Activated naive CD8-positive, alpha-beta T cell treated with anti-CD3 and anti-CD28 coated beads for 36 hours (primary cell): ENCODE results near the gene CATSPERE. TPM values are rescaled to one million over a fixed set of nuclear protein-coding genes. Genes with fewer than 3 reads are reported as not detected.
"Not testable (repeated sequence)": the region's sequence is repeated elsewhere in the genome, so short reads cannot be mapped to it uniquely, and the experiment has no call there.

Experiments
- DNase-seq: peaks from one replicate; pipeline ENCODE4 v3.0.0; 2021
- H3K27ac Mint-ChIP-seq: one replicate; pipeline ENCODE4 v1.8.0; 2022; ENCODE audit warnings: mild to moderate bottlenecking, moderate library complexity, mixed read lengths
- H3K27me3 Mint-ChIP-seq: one replicate; pipeline ENCODE4 v1.8.0; 2022; ENCODE audit warnings: mild to moderate bottlenecking, mixed read lengths
- H3K36me3 Mint-ChIP-seq: one replicate; pipeline ENCODE4 v1.8.0; 2021; ENCODE audit warnings: mild to moderate bottlenecking, mixed read lengths
- H3K4me1 Mint-ChIP-seq: one replicate; pipeline ENCODE4 v1.8.0; 2021; ENCODE audit warnings: mixed read lengths
- H3K4me3 Mint-ChIP-seq: one replicate; pipeline ENCODE4 v1.8.0; 2022; ENCODE audit warnings: mild to moderate bottlenecking, moderate library complexity, mixed read lengths
- H3K9me3 Mint-ChIP-seq: one replicate; pipeline ENCODE4 v1.8.0; 2022; ENCODE audit warnings: mixed read lengths
- total RNA-seq, 2 experiments: library from RNA; stranded (reverse); gene quantifications; one replicate each; pipeline ENCODE4 v1.2.3, GENCODE V29; 2021

Gene CATSPERE
- total RNA-seq, 2 experiments from 2014 or later = 0.38 to 0.45 TPM

- peaks cover 25% of the 10 kb centered on the region for H3K9me3 Mint-ChIP-seq
- H3K27ac Mint-ChIP-seq = no peak overlapping the region
- DNase-seq = no peak
- no peak overlapping the region for H3K4me3 Mint-ChIP-seq
- peaks cover 5% of the 10 kb centered on the region for H3K36me3 Mint-ChIP-seq
- no peaks in the 10 kb centered on the region for H3K4me1 Mint-ChIP-seq
- no peaks in the 10 kb centered on the region for H3K27me3 Mint-ChIP-seq
Observed at GRCh38 chr1:244552336-244552735, 91.3 kb downstream of the CATSPERE start.

DNA sequence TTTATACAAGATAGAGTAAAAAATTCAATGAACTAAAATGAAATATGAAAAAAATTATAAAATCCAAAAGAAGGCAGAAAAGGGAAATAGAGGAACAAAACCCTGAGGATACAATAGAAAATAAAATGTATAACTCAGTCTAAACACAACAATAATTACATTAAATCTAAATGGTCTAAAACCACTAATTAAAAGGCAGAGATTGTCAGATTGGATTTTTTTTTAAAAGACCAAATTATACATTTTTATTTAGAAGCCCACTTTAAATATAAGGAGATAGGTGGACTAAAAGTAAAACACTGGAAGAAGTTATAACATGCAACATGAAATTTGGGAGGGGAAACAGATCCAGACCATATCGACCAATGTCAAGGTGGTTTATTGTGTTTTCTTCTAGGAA is 95.2 kb downstream of the CATSPERE start:
- peaks cover 25% of the 10 kb centered on the region for H3K9me3 Mint-ChIP-seq

GRCh38 chr1:244557565-244557964 is 96.5 kb downstream of the CATSPERE start:
- Mint-ChIP-seq H3K4me3 (no peak overlapping the region), H3K27me3 (no peaks in the 10 kb centered on the region), H3K9me3 (peaks cover 22% of the 10 kb centered on the region), H3K27ac (no peak overlapping the region), H3K4me1 (no peaks in the 10 kb centered on the region), H3K36me3 (peaks cover 10% of the 10 kb centered on the region)
- DNase-seq = no peak

More for the DNA sequence above, 95.2 kb downstream of the CATSPERE start:
- DNase-seq = no peak
- Mint-ChIP-seq H3K36me3 (peaks cover 14% of the 10 kb centered on the region), H3K27me3 (no peaks in the 10 kb centered on the region), H3K27ac (no peak overlapping the region), H3K4me3 (no peak overlapping the region), H3K4me1 (no peaks in the 10 kb centered on the region)

DNA sequence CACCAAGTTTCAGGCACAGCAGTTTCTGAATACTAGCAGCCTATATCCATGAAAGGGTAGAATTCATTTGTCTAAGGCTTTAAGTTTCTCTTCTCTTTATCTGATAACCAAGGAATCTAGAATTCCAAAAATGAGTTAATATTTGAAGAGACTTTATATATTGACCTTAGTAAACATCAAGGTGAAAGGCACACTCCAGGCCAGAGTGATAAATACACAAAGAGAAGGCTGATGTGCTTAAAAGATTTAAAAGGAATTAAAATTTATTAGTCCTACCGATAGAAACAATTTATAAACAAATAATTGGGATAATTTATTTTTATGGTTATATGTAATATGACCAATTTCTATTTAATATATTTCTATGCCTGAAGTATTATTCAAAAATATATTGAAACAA is 98.5 kb downstream of the CATSPERE start:
- Mint-ChIP-seq H3K36me3 (peaks cover 8% of the 10 kb centered on the region), H3K9me3 (peaks cover 25% of the 10 kb centered on the region), H3K4me1 (no peaks in the 10 kb centered on the region), H3K27me3 (no peaks in the 10 kb centered on the region), H3K27ac (no peak overlapping the region), H3K4me3 (no peak overlapping the region)
- no peak for DNase-seq

- H3K36me3 Mint-ChIP-seq, H3K27me3 Mint-ChIP-seq: not testable (repeated sequence)
Observed at GRCh38 chr1:244562877-244563276, 101.8 kb downstream of the CATSPERE start.

GRCh38 chr1:244573768-244574167 is 112.7 kb downstream of the CATSPERE start:
- Mint-ChIP-seq H3K36me3 (peaks cover 19% of the 10 kb centered on the region), H3K9me3 (peaks cover 35% of the 10 kb centered on the region), H3K27ac (no peak overlapping the region), H3K4me1 (no peaks in the 10 kb centered on the region), H3K27me3 (no peaks in the 10 kb centered on the region), H3K4me3 (no peak overlapping the region)
- DNase-seq = no peak

More at GRCh38 chr1:244562877-244563276, 101.8 kb downstream of the CATSPERE start:
- not testable (repeated sequence) for H3K9me3 Mint-ChIP-seq, H3K4me3 Mint-ChIP-seq, H3K27ac Mint-ChIP-seq, H3K4me1 Mint-ChIP-seq, DNase-seq

GRCh38 chr1:244576259-244576892 is 115.3 kb downstream of the CATSPERE start:
- Mint-ChIP-seq H3K27me3 (no peaks in the 10 kb centered on the region), H3K4me1 (no peaks in the 10 kb centered on the region), H3K4me3 (no peak overlapping the region), H3K36me3 (peaks cover 19% of the 10 kb centered on the region), H3K27ac (no peak overlapping the region), H3K9me3 (peaks cover 37% of the 10 kb centered on the region)
- DNase-seq = no peak

GRCh38 chr1:244578205-244578604 is 117.1 kb downstream of the CATSPERE start:
- not testable (repeated sequence) for H3K4me3 Mint-ChIP-seq, H3K27me3 Mint-ChIP-seq, H3K4me1 Mint-ChIP-seq, DNase-seq, H3K27ac Mint-ChIP-seq
- Mint-ChIP-seq H3K36me3 (peaks cover 17% of the 10 kb centered on the region), H3K9me3 (peaks cover 33% of the 10 kb centered on the region)

- no peak overlapping the region for H3K4me3 Mint-ChIP-seq
- DNase-seq = no peak
Observed at GRCh38 chr1:244583358-244583982, 122.4 kb downstream of the CATSPERE start.

DNA sequence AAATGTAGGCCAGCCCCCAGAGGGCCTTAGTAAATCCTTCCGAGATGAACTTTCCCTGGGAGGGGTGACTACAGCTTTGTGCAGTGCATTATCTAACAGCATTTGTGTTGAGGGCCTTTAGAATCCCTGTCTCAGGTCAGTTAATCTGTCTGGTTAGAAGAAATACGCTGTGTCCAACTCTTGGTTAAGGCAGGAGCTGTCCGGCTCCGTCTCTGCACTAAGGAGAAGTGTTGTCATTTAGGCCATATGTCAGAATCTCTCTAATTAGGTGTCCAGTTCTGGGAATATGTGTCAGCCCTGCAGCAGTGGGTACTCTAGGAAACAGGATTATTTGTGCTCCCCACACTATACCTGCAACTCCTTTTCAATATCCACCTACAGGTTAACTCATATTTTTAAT is 124.8 kb downstream of the CATSPERE start:
- no peak overlapping the region for H3K4me3 Mint-ChIP-seq
- H3K4me1 Mint-ChIP-seq = no peaks in the 10 kb centered on the region
- no peak overlapping the region for H3K27ac Mint-ChIP-seq
- H3K9me3 Mint-ChIP-seq = no peaks in the 10 kb centered on the region
- DNase-seq = no peak
- H3K36me3 Mint-ChIP-seq = no peaks in the 10 kb centered on the region
- H3K27me3 Mint-ChIP-seq = no peaks in the 10 kb centered on the region

More at GRCh38 chr1:244583358-244583982, 122.4 kb downstream of the CATSPERE start:
- Mint-ChIP-seq H3K27me3 (no peaks in the 10 kb centered on the region), H3K36me3 (no peaks in the 10 kb centered on the region), H3K4me1 (no peaks in the 10 kb centered on the region), H3K27ac (no peak overlapping the region), H3K9me3 (peaks cover 3% of the 10 kb centered on the region)

DNA sequence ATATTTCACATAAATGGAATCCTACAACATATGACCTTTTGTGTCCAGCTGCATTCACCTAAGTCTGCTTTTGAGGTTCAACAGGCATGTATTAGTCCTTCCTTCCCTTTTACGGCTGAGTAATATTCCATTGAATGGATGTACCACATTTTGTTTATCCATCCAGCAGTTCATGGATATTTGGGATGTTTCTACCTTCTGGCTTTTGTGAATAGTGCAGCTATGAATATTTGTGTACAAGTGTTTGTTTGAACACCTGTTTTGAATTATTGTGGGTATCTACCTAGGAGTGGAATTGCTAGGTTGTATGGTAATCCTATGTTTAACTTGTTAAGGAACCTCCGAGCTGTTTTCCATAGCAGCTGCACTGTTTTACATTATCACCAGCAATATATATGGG is 129.6 kb downstream of the CATSPERE start:
- Mint-ChIP-seq H3K27ac (no peak overlapping the region), H3K36me3 (no peaks in the 10 kb centered on the region), H3K4me3 (no peak overlapping the region), H3K9me3 (no peaks in the 10 kb centered on the region), H3K4me1 (peaks cover 6% of the 10 kb centered on the region), H3K27me3 (no peaks in the 10 kb centered on the region)
- DNase-seq = no peak

DNA sequence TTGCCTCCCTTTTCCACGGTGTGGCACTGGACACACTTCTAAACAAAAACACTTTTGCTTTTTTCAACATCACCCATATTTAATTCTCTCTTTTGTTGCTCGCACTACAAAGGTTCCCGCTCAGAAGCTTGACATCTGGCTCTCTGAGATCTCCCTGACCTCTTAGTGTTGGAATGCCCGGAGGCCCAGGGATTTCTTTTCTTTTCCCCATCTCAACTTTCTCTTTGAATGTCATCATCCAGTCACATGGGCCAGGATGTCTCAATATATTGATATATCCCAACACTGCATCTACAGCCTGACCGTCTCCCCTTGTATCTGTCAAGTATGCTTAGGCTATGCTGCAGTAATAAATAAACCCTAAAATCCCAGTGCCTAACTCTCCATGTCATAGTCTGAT is 137.5 kb downstream of the CATSPERE start:
- H3K36me3 Mint-ChIP-seq = no peaks in the 10 kb centered on the region
- H3K4me1 Mint-ChIP-seq = peaks cover 9% of the 10 kb centered on the region
- DNase-seq = no peak
- no peaks in the 10 kb centered on the region for H3K9me3 Mint-ChIP-seq
- no peak overlapping the region for H3K4me3 Mint-ChIP-seq
- no peak overlapping the region for H3K27ac Mint-ChIP-seq
- peaks cover 6% of the 10 kb centered on the region for H3K27me3 Mint-ChIP-seq

- Mint-ChIP-seq H3K9me3 (no peaks in the 10 kb centered on the region), H3K36me3 (no peaks in the 10 kb centered on the region), H3K4me1 (peaks cover 7% of the 10 kb centered on the region), H3K4me3 (no peak overlapping the region), H3K27me3 (peaks cover 6% of the 10 kb centered on the region), H3K27ac (peak overlapping the region; percentile 46)
- no peak for DNase-seq
Observed at GRCh38 chr1:244599937-244600350, 138.9 kb downstream of the CATSPERE start.

DNA sequence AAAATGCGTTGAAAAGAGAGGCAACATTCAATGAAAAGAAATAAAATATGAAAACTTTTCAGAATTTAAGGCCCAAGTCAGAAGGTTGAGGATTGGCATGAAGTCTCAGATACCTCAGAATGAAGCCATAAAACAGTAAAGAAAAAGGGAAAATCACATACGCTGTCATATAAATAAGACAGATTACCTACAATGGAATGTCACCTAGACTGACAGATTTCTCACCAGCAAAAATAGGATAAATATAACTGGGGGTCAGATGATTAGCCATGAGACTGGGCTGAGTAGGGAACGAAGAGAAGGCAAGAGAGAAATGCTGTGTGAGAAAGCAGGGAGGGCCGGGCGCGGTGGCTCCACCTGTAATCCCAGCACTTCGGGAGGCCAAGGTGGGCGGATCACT is 140.3 kb downstream of the CATSPERE start:
- H3K27ac Mint-ChIP-seq = no peak overlapping the region
- no peak overlapping the region for H3K4me3 Mint-ChIP-seq
- peaks cover 6% of the 10 kb centered on the region for H3K27me3 Mint-ChIP-seq
- H3K9me3 Mint-ChIP-seq = no peaks in the 10 kb centered on the region
- DNase-seq = no peak
- peaks cover 3% of the 10 kb centered on the region for H3K4me1 Mint-ChIP-seq
- no peaks in the 10 kb centered on the region for H3K36me3 Mint-ChIP-seq

- Mint-ChIP-seq H3K4me3 (no peak overlapping the region), H3K27me3 (peaks cover 6% of the 10 kb centered on the region), H3K27ac (no peak overlapping the region), H3K9me3 (no peaks in the 10 kb centered on the region), H3K36me3 (no peaks in the 10 kb centered on the region), H3K4me1 (peaks cover 3% of the 10 kb centered on the region)
- no peak for DNase-seq
Observed at GRCh38 chr1:244603498-244603897, 142.4 kb downstream of the CATSPERE start.

GRCh38 chr1:244605835-244606370 is 144.8 kb downstream of the CATSPERE start:
- H3K36me3 Mint-ChIP-seq = no peaks in the 10 kb centered on the region
- peaks cover 1% of the 10 kb centered on the region for H3K4me1 Mint-ChIP-seq

More at GRCh38 chr1:244605835-244606370, 144.8 kb downstream of the CATSPERE start:
- Mint-ChIP-seq H3K4me3 (no peak overlapping the region), H3K27ac (no peak overlapping the region), H3K9me3 (no peaks in the 10 kb centered on the region), H3K27me3 (peaks cover 6% of the 10 kb centered on the region)
- DNase-seq = no peak
